Smooth muscle cell of the pulmonary artery (primary cell): ENCODE measurements around the gene COX8C. TPM values are rescaled to one million over a fixed set of nuclear protein-coding genes. Genes with fewer than 3 reads are reported as not detected.

Experiments used
- total RNA-seq: library from RNA; depleted of rRNA; stranded (reverse); fragments of >200 nt; gene quantifications from 2 replicates; pipeline ENCODE4 v1.2.3, GENCODE V29; 2014

COX8C gene, protein sequence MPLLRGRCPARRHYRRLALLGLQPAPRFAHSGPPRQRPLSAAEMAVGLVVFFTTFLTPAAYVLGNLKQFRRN
- not detected in 2 replicates for total RNA-seq

DNA sequence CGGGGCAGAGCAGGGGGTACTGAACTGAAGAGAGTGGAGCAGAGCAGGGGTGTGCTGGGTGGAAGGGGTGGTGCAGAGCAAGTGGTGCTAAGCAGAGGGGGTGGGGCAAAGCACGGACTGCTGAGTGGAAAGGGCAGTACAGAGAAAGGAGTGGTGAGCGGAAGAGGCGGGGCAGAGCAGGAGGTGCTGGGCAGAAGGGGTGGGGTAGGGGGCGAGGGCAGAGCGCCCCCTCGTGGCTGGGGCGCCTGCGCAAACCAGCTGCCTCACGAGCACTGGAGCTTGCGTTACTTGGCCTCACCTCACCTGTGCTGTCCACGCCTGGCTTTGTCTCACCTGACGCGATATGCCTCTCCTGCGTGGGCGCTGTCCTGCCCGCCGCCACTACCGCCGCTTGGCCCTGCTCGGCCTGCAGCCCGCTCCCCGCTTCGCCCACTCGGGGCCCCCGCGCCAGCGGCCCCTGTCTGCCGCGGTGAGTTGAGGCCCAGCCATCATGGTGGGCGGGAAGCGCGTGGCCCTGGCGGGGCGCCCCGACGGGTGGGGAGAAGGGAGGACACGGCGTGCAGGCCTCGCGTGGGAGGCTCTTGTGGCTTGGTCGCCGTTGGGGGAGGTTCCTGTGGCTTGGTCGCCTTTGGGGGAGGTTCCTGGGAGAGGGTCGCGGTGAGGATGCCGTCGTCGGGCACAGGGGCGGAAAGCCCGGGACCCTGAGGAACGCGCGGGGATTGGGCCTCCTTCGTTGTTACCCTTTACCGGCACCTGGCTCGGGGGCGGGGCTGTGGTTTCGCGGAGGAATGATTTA lies at the start of gene COX8C:
Gene COX8C (plus strand): TSS at position 257 of the 796 bp plus-strand sequence. CDS start 87 bp downstream, at position 344.

DNA sequence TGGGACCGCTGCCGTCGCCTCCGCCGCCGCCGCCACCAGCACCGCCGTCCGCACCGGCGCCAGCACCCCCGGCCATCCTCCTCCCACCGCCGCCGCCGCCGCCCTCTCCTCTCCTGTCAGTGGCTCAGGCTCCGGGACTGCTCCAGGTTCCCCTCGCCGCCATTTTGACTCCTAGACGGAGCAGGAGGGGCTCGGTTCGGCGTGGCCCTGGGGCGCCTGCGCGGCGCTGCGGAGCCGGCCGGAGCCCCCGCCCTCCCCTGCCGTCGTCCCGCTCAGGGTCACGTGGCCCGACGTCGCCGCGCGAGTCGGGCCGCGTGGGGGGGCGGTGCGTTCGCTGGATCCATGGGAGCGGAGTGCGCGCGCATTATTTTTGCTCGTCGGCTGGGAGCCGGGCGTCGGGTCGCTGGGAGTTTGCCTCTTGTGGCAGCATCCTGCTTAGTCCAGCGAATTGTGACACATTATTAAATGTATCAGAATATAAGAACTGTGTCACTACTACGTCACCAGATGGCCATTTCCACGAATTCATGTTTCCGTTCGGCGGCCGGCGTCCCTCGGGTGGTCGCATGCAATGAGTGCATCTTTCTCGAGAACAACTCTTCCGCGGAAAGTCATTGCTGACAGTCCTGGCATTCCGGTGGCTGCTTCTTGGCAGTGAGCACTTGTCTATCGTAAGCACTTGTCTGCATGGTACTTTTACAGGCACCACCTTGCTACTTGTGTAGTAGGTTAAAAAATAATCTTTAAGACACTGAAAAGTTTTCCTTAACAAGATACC lies 13.9 kb upstream of the COX8C start, which contains the start of gene BTBD7:
Gene BTBD7 (minus strand): TSS at position 184 of the 778 bp plus-strand sequence. CDS start 36,985 bp downstream, outside the sequence.

Other genes with a start within 250 kb of the COX8C start
- 23.3 and 31.7 TPM in 2 replicates for gene ITPK1, start 231.3 kb upstream of the COX8C start, total RNA-seq
- gene MOAP1, start 162.3 kb upstream of the COX8C start, total RNA-seq, result 18.8 and 23.8 TPM in 2 replicates
- gene LYSET, start 161.9 kb upstream of the COX8C start, total RNA-seq, result 6.7 and 9.0 TPM in 2 replicates
- gene GON7, start 140.1 kb upstream of the COX8C start, total RNA-seq, result 5.5 and 6.2 TPM in 2 replicates
- 20.6 and 23.8 TPM in 2 replicates for gene UBR7, start 139.9 kb upstream of the COX8C start, total RNA-seq
- 23.2 and 26.2 TPM in 2 replicates for gene BTBD7, start 14.1 kb upstream of the COX8C start, total RNA-seq
- 0.07 and 0.33 TPM in 2 replicates for gene UNC79, start 83.8 kb downstream of the COX8C start, total RNA-seq